ENCODE measurements around the gene AMH. TPM values are rescaled to one million over a fixed set of nuclear protein-coding genes. Genes with fewer than 3 reads are reported as not detected.

Gene AMH
- total RNA-seq, 1 experiment from 2014 or later = 42.8 TPM

GRCh38 chr19:2223391-2223790 is 25.7 kb upstream of the AMH start (continued):
- TF ChIP-seq REST (IDR thresholded peaks at IDR 0.05; ENCODE audit: low read depth) (no peak), ZNF274 (IDR thresholded peaks at IDR 0.05; ENCODE audit: low read depth, low read length) (no peak), FOSL1 (IDR thresholded peaks at IDR 0.05; ENCODE audit: low read depth) (no peak), SRF (IDR thresholded peaks at IDR 0.05; ENCODE audit: low read depth) (no peak), YY1 (IDR thresholded peaks at IDR 0.05; ENCODE audit: extremely low read depth, insufficient replicate concordance, low read depth, low read length) (no peak)

- Histone ChIP-seq H3K9me3 (ENCODE audit: control insufficient read depth in 1 of 2, insufficient read depth in 1 of 2, low read depth in 1 of 2, low read length in 2 of 2) (no peaks in the 10 kb centered on the region), H3K4me3 (replicated peaks in 1 of 2; ENCODE audit: low read depth in 1 of 2, low read length in 2 of 2) (no peak overlapping the region), H3K36me3 (ENCODE audit: control insufficient read depth in 1 of 2, insufficient read depth in 2 of 2, low read length in 2 of 2) (peaks cover 7 to 34% of the 10 kb centered on the region in 2 experiments; a peak in 3 of 4 replicates), H3K9ac (ENCODE audit: low read length) (no peak overlapping the region), H3K27ac (ENCODE audit: low read depth, low read length) (no peak overlapping the region), H3K9me2 (ENCODE audit: insufficient read depth) (no peaks in the 10 kb centered on the region), H3K4me2 (ENCODE audit: low read length) (no peak overlapping the region), H3K4me1 (ENCODE audit: control insufficient read depth in 1 of 2, insufficient read depth in 2 of 2, low read length in 2 of 2) (no peaks in the 10 kb centered on the region), H3K79me2 (ENCODE audit: insufficient read depth, low read length) (no peaks in the 10 kb centered on the region), H4K20me1 (ENCODE audit: insufficient read depth) (no peaks in the 10 kb centered on the region), H2AFZ (ENCODE audit: low read depth, low read length, poor library complexity, severe bottlenecking) (no peak overlapping the region), H3K27me3 (ENCODE audit: insufficient read depth, low read length) (no peaks in the 10 kb centered on the region)
- BruUV-seq (replicated peaks) = no TSS peak
- no peak for ATAC-seq
- intact Hi-C loops (cut with micrococcal nuclease) = no loop called here
- no peak for DNase-seq (ENCODE audit: low read depth, low spot score)
- TF ChIP-seq CBX3 (IDR thresholded peaks at IDR 0.05; ENCODE audit: low read depth) (no peak), POLR2A (IDR thresholded peaks at IDR 0.05; ENCODE audit: borderline replicate concordance, extremely low read depth, insufficient read depth, insufficient read length) (no peak), MAX (IDR thresholded peaks at IDR 0.05) (no peak), ELF1 (IDR thresholded peaks at IDR 0.05; ENCODE audit: borderline replicate concordance, low read depth) (no peak), ZBTB33 (IDR thresholded peaks at IDR 0.05; ENCODE audit: extremely low read depth, insufficient replicate concordance, low read length) (no peak)
- POLR2A ChIA-PET = no interaction called here
- RAD21 ChIA-PET (ENCODE audit: low non-redundant PET in 1 of 2, low total read pairs in 2 of 2, uncharacterized antibody in 2 of 2, unreplicated experiment in 2 of 2) = no interaction called here
- CTCF ChIA-PET = no interaction called here
These were observed 25.2 kb upstream of the AMH start for GRCh38 chr19:2223959-2224358.

Data from HCT116 (cell line).